Heart left ventricle (tissue), 16 donors: ENCODE data around the gene DRC7. TPM values are rescaled to one million over a fixed set of nuclear protein-coding genes. Genes with fewer than 3 reads are reported as not detected.

Source experiments
- ATAC-seq, 4 donors: fragments of 200-7000 bp; cut with Tn5 transposase; one replicate each; pipeline ENCODE4 v1.9.1; 2020 to 2022; ENCODE audit warnings: moderate library complexity in 4 of 4, mild to moderate bottlenecking in 3 of 4, moderate number of reproducible peaks in 1 of 4
- DNase-seq, 5 donors: peaks; one replicate each; pipeline ENCODE4 v3.0.0-alpha.2; 2020
- H3K27ac ChIP-seq, 12 donors: fragments of 200-600 bp; sonication (generic) in 4 of 12; one replicate each; pipeline versions ENCODE4 v1.5.0 to v1.8.0; 2016 to 2022; ENCODE audit warnings: mild to moderate bottlenecking in 2 of 12
- H3K27me3 ChIP-seq, 9 donors: fragments of 200-600 bp; sonication (generic) in 2 of 9; one replicate each; pipeline versions ENCODE4 v1.5.1 to v1.8.0; 2016 to 2022; ENCODE audit warnings: mild to moderate bottlenecking in 3 of 9
- H3K36me3 ChIP-seq, 9 donors: fragments of 200-600 bp; sonication (generic) in 2 of 9; one replicate each; pipeline versions ENCODE4 v1.5.0 to v1.8.0; 2018 to 2022; ENCODE audit warnings: mild to moderate bottlenecking in 2 of 9
- H3K4me1 ChIP-seq, 12 donors: fragments of 200-600 bp; sonication (generic) in 4 of 12; one replicate each; pipeline versions ENCODE4 v1.5.0 to v1.8.0; 2016 to 2022; ENCODE audit warnings: mild to moderate bottlenecking in 3 of 12
- H3K4me3 ChIP-seq, 12 donors: fragments of 200-600 bp; sonication (generic) in 4 of 12; one replicate each; pipeline versions ENCODE4 v1.5.0 to v1.8.0; 2017 to 2022; ENCODE audit warnings: mild to moderate bottlenecking in 9 of 12, moderate library complexity in 4 of 12
- H3K9me3 ChIP-seq, 12 donors: fragments of 200-600 bp; sonication (generic) in 4 of 12; one replicate each; pipeline versions ENCODE4 v1.5.0 to v1.8.0; 2016 to 2022; ENCODE audit warnings: mild to moderate bottlenecking in 1 of 12
- POLR2A ChIP-seq, 2 donors: fragments of 450-650 bp; IDR thresholded peaks; one replicate each; pipeline ENCODE4 v1.6.1; 2017; ENCODE audit warnings: antibody characterized with exemption in 2 of 2, mild to moderate bottlenecking in 2 of 2, moderate library complexity in 2 of 2
- WGBS, 4 donors: extraction: QIAGEN DNeasy Blood & Tissue Kit in 2 of 4; methylation state at CpG; one replicate each; pipeline versions ENCODE4 v1.1.5 to v1.1.7; 2013 to 2018; 5-methylcytosine and 5-hydroxymethylcytosine counted together
- intact Hi-C, 10 donors: fragments of 100-400 bp; cut with DNase I; formaldehyde crosslinking; loops; one replicate each; pipeline versions ENCODE4 v1.11.1 to v1.14.2; 2022
- polyA plus RNA-seq, 2 donors: library from polyadenylated mRNA; stranded (reverse); fragments of 200-250 nt; gene quantifications; one replicate each; pipeline ENCODE4 v1.2.3, GENCODE V29; 2013
- total RNA-seq, 9 donors: library from RNA; depleted of rRNA in 2 of 9; stranded (reverse); fragments of >200 nt in 2 of 9; fragmentation: NEBNext Ultra II Directional in 3 of 9; extraction: Animal tissue kit (Norgen Biotek cat#: 25700) in 3 of 9; gene quantifications; one replicate each; pipeline versions ENCODE4 v1.1.0 to v1.2.4, GENCODE V29; 2016 to 2023
- TF ChIP-seq, protein P1 (sequence below), 12 donors: fragments of 200-600 bp; sonication (generic) in 4 of 12; IDR thresholded peaks; one replicate each; pipeline versions ENCODE4 v1.5.0 to v1.8.0; 2018 to 2022; ENCODE audit warnings: antibody characterized with exemption in 12 of 12, mild to moderate bottlenecking in 5 of 12
- donor health status: ischemic (EF 13 %, LVEDD 7.1; RV severe dilation, severe dysfunction).
- donor health status: healthy with polysubstance abuse.
- donor health status: DM: no; HTN: yes; CAD: no.
- donor health status: DM: no; HTN: no; CAD: no.
- donor health status: ischemic (EF 25% LVEDD 6.9; RV normal size, moderate dysfunction).
- donor health status: ischemic (EF 25% LVEDD 5.7; RV mildly dilated, moderate dysfunction).
- donor health status: healthy.
- donor health status: DM: yes; HTN: yes; CAD: no.
- donor health status: ischemic (EF 35%, LVEDD 5.7; RV mildly dilated, moderate dysfunction).
- donor health status: nonischemic (EF 11% LVEDD 7.7; RV severe dilation, severe dysfunction).
- donor health status: DM: yes; HTN: yes; CAD: no.
- donor health status: PGD.
- donor health status: ischemic (EF 29% LVEDD 5.4; RV normal size, mild dysfunction).
- donor health status: nonischemic (EF 23%, LVEDD 6.1; RV moderate dilation, normal function).

The DRC7 gene
- total and polyA plus RNA-seq, 11 donors = 0.29 TPM; not detected in 10

DNA sequence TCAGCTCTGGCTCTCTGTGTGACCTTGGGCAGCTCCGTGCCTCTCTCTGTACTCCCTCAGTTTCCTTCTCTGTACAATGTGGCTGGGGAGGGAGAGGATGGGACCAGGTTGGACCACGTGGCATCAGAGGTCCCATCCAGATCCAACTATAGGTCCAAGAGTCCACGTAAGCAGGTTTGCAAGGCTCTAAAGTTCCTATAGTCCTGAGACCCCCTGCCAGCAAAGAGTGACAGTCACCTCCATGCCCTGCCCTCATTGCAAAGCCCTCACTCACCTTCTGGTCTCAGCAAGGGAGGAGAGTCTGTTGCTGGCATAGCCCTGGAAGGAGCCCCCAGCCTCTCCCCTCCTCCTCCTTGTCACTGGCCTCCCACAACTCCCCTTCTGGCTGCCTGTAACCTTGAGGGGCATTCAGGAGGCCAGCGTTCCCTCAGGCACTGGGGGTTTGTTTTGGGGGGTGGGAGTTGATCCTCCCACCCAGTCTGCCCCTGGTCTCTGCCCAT, 6.1 kb upstream of the DRC7 start:
- H3K36me3 ChIP-seq = no peaks in the 10 kb centered on the region
- no peak for TF ChIP-seq POLR2A (IDR thresholded peaks at IDR 0.05)
- TF ChIP-seq, protein P1, sequence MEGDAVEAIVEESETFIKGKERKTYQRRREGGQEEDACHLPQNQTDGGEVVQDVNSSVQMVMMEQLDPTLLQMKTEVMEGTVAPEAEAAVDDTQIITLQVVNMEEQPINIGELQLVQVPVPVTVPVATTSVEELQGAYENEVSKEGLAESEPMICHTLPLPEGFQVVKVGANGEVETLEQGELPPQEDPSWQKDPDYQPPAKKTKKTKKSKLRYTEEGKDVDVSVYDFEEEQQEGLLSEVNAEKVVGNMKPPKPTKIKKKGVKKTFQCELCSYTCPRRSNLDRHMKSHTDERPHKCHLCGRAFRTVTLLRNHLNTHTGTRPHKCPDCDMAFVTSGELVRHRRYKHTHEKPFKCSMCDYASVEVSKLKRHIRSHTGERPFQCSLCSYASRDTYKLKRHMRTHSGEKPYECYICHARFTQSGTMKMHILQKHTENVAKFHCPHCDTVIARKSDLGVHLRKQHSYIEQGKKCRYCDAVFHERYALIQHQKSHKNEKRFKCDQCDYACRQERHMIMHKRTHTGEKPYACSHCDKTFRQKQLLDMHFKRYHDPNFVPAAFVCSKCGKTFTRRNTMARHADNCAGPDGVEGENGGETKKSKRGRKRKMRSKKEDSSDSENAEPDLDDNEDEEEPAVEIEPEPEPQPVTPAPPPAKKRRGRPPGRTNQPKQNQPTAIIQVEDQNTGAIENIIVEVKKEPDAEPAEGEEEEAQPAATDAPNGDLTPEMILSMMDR (IDR thresholded peaks at IDR 0.05) = no peak
- WGBS, 4 donors = 78 to 90% (median 82%) methylated on average over 3 to 4 of the region's 4 CpGs
- no peak overlapping the region for H3K27ac ChIP-seq
- no peak for DNase-seq
- intact Hi-C loops = no loop called here
- H3K4me3 ChIP-seq = no peak overlapping the region
- ATAC-seq = no peak
- H3K27me3 ChIP-seq = peaks cover 0 to 10% (median 0%) of the 10 kb centered on the region in 9 donors
- peaks cover 0 to 16% (median 0%) of the 10 kb centered on the region in 12 donors for H3K4me1 ChIP-seq
- H3K9me3 ChIP-seq = no peaks in the 10 kb centered on the region

DNA sequence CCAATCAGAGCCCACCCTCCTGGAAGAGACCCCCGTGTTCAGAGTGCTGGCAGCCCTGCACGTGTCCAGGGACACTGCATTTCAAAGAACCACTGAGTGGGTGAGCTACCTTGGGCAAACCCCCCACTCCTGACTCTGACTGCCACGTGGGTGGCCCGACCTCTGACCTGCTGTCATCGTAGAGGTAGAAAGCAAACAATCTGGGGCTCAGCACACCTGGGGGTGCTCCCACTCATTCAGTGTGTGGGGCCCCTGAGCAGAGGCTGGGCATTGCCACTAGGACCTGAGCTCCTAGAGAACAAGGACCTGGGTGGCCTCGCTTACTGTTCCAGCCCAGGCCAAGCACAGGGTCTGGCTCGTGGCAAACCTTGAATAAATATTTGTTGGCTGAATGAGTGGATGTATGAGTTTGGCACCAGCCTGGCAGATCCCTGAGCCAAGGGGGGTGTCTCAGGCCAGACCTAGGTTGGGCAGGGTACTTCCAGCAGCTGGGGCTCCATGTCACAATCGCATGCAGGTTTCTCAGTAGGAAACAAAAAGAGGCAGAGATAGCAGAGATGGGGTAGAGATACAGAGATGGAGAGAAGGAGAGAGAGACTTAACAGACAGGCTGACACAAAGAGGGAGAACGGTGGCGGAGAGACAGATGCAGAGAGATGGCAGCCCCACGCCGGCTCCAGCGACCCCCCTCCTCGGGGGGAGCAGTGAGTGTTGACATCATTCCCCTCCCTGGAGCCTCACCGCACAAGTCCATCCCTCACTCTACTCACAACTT, 5.4 kb upstream of the DRC7 start:
- H3K27me3 ChIP-seq = peaks cover 0 to 10% (median 0%) of the 10 kb centered on the region in 9 donors
- peak overlapping the region in 3 of 12 donors; percentile 39 to 53 (median 46) for H3K27ac ChIP-seq
- TF ChIP-seq POLR2A (IDR thresholded peaks at IDR 0.05) = no peak
- TF ChIP-seq, protein P1 (IDR thresholded peaks at IDR 0.05) = no peak
- intact Hi-C loops = no loop called here
- no peaks in the 10 kb centered on the region for H3K9me3 ChIP-seq
- no peak for DNase-seq
- no peak overlapping the region for H3K4me3 ChIP-seq
- no peaks in the 10 kb centered on the region for H3K36me3 ChIP-seq
- WGBS, 4 donors = 34 to 51% (median 40%) methylated on average over 15 of the region's 15 CpGs
- ATAC-seq = no peak
- H3K4me1 ChIP-seq = peaks cover 0 to 16% (median 0%) of the 10 kb centered on the region in 12 donors

DNA sequence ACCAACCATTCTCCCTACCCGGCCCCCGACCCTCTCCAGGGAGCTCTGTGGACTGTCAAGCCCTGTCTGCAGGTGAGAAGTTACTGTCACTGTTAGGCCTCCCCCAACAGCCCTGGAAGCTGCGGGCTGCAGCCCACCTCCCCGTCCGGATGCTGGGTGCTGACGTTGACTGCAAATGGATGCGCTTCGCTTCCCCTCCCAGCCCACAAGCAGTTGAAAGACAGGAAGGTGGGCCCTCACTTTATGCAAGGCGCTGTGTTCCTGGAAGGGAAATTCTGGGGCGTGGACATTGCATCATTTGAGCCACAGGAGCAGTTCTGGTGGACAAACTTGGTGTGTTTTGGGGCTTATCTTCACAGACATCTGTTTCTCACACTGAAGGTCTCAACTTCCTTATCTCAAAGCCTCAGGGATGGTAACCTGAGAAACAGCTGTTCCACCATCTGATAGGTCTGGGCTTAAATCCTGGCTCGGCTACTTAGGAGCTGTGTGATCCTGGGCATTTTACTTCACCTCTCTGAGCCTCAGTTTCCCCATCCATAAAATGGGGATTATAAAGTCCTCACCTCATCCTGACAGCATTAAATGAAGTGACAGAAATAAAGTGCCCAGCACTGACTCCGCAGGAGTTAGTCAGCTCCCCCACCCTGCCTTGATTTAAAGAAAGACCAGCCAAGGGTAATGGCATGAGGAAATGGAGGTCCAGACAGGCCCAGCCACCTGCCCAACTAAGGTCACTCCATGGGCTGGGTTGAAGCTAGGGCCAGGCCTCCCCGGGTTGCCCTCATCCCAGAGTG, 4.6 kb upstream of the DRC7 start:
- Histone ChIP-seq H3K27ac (peak overlapping the region in 4 of 12 donors; percentile 39 to 53 (median 44)), H3K4me3 (no peak overlapping the region), H3K36me3 (no peaks in the 10 kb centered on the region), H3K4me1 (peaks cover 0 to 16% (median 0%) of the 10 kb centered on the region in 12 donors), H3K9me3 (no peaks in the 10 kb centered on the region), H3K27me3 (peaks cover 0 to 10% (median 0%) of the 10 kb centered on the region in 9 donors)
- peak in 3 of 4 donors; percentile 33 to 92 (median 45) for ATAC-seq
- DNase-seq = peak in 1 of 5 donors; percentile 45
- intact Hi-C loops = no loop called here
- no peak for TF ChIP-seq POLR2A (IDR thresholded peaks at IDR 0.05)
- TF ChIP-seq, protein P1 (IDR thresholded peaks at IDR 0.05) = no peak
- 30 to 60% (median 38%) methylated on average over 13 of the region's 13 CpGs for WGBS, 4 donors
